ENCODE data around the gene SLC2A10.

SLC2A10 gene

DNA sequence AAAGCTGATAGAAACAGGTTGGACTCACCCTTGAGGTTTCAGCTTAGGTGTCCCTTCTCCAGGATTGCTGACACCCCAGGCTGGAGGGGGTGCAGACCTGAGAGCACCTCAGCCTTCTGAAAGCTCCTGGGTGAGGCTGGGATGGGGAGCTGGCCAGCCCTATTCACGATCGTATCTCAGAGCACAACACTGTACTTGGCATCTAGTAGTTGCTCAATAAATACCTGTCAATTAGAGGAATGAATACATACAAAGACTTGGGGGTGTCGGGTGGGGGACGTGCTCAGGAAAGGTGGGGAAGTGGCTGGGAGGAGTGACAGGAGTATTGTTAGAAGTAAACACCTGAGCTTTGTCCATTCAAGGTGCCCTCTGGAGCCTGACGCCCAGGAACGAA is 61.7 kb downstream of the SLC2A10 start:
- no peak overlapping the region for H3K9ac ChIP-seq (ENCODE audit: low read depth, low read length)
- no peaks in the 10 kb centered on the region for H3K9me3 ChIP-seq (ENCODE audit: control insufficient read depth, insufficient read depth, low read length)
- H3K4me1 ChIP-seq (ENCODE audit: insufficient read depth, low read length), result no peaks in the 10 kb centered on the region
- H3K36me3 ChIP-seq (ENCODE audit: insufficient read depth, low read length), result no peaks in the 10 kb centered on the region

DNA sequence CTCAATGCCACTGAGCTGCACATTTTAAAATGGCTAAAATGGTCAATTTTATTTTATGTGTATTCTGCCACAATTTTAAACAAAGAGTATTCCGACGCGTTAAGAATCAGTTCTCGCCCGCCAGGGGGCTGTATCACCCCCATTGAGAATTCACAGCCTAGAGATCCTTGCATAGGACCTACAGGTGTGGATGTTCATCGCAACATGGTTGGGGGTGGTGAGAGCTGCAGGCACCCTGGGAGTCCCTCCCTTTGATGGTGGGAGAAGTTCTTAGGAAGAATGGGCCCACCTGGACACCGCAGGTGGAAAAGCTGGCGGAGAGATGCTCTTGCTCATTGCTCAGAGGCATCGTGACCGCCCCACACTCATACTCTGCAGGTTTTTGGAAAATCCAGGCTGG is 63.5 kb downstream of the SLC2A10 start:
- no peaks in the 10 kb centered on the region for H3K4me1 ChIP-seq (ENCODE audit: insufficient read depth, low read length)
- no peak overlapping the region for H3K9ac ChIP-seq (ENCODE audit: low read depth, low read length)
- H3K36me3 ChIP-seq (ENCODE audit: insufficient read depth, low read length), result no peaks in the 10 kb centered on the region
- H3K9me3 ChIP-seq (ENCODE audit: control insufficient read depth, insufficient read depth, low read length), result no peaks in the 10 kb centered on the region

DNA sequence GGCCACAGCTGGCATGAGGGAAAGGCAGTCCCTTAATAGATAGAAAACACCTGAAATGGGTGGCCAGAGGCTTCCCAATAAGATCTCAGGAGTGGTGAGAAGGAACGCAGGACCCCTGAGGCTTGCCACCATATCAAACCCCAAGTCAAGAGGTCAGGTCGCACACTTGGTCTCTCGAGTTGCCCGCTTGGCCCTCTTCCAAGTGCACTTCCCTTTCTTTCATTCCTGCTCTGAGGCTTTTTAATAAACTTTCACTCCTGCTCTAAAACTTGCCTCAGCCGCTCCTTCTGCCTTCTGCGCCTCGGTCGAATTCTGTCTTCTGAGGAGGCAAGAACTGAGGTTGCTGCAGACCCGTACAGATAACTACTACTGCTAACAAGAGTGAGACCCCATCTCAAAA is 64.2 kb downstream of the SLC2A10 start:
- Histone ChIP-seq H3K9ac (ENCODE audit: low read depth, low read length) (no peak overlapping the region), H3K4me1 (ENCODE audit: insufficient read depth, low read length) (no peaks in the 10 kb centered on the region)

DNA sequence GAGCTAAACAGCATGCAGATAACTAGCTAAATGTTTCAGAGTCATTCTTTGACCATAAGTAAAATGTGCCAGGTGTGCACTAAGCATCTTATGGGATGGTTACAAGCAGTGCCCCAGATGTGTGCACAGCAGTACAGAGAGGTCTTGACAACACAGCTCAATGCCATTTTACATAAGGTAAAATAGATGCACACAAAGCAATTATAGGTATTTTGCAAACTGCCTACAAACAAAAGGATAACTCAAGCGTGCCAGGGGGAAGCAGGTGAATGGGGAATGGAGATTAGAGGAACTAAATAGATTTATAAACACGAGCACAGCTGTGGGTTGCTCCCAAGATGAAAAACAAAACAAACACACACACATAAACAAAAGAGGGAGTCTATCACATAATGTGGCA is 64.8 kb downstream of the SLC2A10 start:
- H3K9me3 ChIP-seq (ENCODE audit: control insufficient read depth, insufficient read depth, low read length), result no peaks in the 10 kb centered on the region

More for the DNA sequence above, 64.2 kb downstream of the SLC2A10 start:
- Histone ChIP-seq H3K36me3 (ENCODE audit: insufficient read depth, low read length) (no peaks in the 10 kb centered on the region), H3K9me3 (ENCODE audit: control insufficient read depth, insufficient read depth, low read length) (no peaks in the 10 kb centered on the region)

DNA sequence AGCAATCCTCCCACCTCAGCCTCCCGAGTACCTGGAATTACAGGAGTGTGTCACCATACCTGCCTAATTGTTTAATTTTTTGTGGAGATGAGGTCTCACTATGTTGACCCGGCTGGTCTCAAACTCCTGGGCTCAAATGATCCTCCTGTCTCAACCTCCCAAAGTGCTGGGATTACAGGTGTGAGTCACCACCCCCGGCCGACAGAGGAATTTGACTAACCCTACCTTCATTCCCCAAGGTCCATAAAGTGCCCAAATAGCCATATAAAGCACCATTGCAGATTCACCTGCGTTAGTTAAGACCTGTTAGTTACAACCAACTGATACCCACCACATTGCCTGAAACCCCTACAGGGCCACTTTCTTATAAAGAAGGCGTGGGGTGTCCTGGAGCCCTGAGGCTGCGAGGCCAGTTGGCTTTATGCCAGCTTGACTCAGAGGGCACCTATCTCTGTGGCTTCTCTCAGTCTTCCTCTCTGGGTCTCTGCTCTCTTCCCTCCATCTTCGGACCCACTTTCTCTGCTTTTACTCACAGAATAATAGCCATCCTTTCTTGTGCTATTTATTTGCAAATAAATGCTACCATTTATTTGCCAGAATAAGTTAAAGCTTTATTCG is 65.6 kb downstream of the SLC2A10 start:
- Histone ChIP-seq H3K9me3 (ENCODE audit: control insufficient read depth, insufficient read depth, low read length) (no peaks in the 10 kb centered on the region), H3K9ac (ENCODE audit: low read depth, low read length) (no peak overlapping the region), H3K4me1 (ENCODE audit: insufficient read depth, low read length) (no peaks in the 10 kb centered on the region), H3K36me3 (ENCODE audit: insufficient read depth, low read length) (no peaks in the 10 kb centered on the region)

More for the DNA sequence above, 64.8 kb downstream of the SLC2A10 start:
- no peaks in the 10 kb centered on the region for H3K4me1 ChIP-seq (ENCODE audit: insufficient read depth, low read length)
- no peaks in the 10 kb centered on the region for H3K36me3 ChIP-seq (ENCODE audit: insufficient read depth, low read length)
- no peak overlapping the region for H3K9ac ChIP-seq (ENCODE audit: low read depth, low read length)

DNA sequence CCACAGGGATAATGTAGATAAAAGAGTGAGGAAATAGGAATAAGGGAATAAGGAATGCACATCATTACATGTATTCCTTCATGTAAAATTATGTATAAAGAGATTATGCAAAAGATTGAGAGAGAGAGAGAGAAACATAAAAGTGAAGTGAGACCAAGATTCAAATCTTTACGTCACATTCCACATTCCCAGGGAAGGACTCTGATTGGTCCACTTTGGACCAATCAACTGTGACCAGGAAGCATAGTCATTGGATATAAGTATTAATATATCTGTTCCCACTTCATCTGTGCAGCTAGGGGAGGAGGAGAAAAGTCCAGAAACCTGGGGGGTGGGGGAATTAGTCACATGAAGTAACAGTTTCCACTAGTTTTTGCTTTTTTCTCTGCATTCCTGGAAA is 66.4 kb downstream of the SLC2A10 start:
- Histone ChIP-seq H3K4me1 (ENCODE audit: insufficient read depth, low read length) (no peaks in the 10 kb centered on the region), H3K9ac (ENCODE audit: low read depth, low read length) (no peak overlapping the region), H3K9me3 (ENCODE audit: control insufficient read depth, insufficient read depth, low read length) (no peaks in the 10 kb centered on the region), H3K36me3 (ENCODE audit: insufficient read depth, low read length) (no peaks in the 10 kb centered on the region)

DNA sequence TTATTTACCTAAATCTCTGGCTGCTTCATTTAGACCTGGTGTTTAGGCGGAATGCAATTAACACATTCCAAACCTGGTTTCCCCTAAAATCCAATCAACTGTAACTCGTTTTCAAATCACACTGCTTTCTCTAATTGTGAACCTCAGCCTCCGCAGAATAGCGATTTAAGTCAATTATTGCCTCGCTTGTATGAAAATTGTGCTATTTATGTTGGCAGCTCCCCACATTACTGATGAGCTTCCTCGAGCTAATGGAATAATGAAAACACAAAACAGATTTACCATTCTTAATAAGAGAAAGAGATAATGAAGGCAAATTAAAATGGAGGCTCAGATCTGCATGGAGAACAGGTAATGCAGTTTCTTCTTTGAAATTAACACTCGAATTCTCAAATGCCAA is 67.9 kb downstream of the SLC2A10 start:
- H3K4me1 ChIP-seq (ENCODE audit: insufficient read depth, low read length), result no peaks in the 10 kb centered on the region
- H3K9me3 ChIP-seq (ENCODE audit: control insufficient read depth, insufficient read depth, low read length), result no peaks in the 10 kb centered on the region
- no peaks in the 10 kb centered on the region for H3K36me3 ChIP-seq (ENCODE audit: insufficient read depth, low read length)
- H3K9ac ChIP-seq (ENCODE audit: low read depth, low read length), result no peak overlapping the region

DNA sequence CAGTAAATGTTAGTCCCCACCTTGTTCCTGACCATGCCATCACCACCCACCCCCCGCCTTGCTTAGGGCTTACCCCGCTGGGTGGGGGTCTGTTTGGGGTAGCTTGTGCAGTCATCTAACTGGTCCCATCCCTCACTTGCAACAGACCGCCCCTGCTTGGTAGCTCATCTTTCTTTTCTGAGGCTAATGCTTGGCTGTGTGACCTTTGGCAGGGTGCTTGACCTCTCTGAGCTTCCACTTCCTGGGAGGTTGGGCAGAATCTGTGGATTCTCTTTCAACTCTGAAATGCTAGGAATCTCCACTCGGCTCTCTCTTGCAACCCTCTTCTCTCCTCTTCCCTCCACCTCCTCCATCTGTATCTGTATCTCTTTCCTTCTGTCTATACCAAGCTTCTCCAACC is 70.4 kb downstream of the SLC2A10 start:
- H3K9me3 ChIP-seq (ENCODE audit: control insufficient read depth, insufficient read depth, low read length), result no peaks in the 10 kb centered on the region
- no peaks in the 10 kb centered on the region for H3K36me3 ChIP-seq (ENCODE audit: insufficient read depth, low read length)
- no peak overlapping the region for H3K9ac ChIP-seq (ENCODE audit: low read depth, low read length)
- H3K4me1 ChIP-seq (ENCODE audit: insufficient read depth, low read length), result no peaks in the 10 kb centered on the region

DNA sequence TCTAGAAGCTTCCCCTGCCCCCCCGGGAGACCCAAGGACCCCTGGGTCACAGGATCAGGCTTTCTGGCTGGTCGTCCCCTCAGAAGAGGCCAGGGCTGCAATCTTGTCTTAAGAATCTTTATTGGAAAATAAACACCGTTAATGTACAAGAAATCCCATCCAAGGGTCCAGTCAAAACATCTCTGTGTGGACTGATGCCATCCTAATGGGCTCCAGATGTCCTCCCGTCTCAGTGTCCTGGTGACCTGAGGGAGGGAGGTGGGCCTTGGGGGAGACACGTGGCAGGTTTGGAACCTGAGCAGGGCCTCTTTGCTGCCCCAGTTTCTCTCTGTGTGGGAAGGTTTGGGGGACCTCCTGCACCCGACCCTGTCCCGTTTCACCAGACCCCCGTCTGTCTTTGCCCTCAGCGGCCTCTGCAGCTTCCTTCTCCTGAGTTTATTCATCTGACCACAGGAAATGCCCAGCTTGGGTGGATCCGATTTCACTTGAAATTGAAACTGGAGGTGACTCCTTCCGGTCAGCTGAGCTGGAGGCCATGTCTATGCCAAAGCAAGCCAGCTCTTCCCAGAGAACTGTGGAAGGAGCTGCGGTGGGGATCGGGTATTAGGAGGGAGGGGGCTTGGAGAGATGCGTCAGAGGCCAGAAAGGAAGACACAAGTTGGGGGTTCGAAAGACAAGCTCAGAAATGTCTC is 75.1 kb downstream of the SLC2A10 start:
- H3K9ac ChIP-seq (ENCODE audit: low read depth, low read length), result no peak overlapping the region
- H3K9me3 ChIP-seq (ENCODE audit: control insufficient read depth, insufficient read depth, low read length), result no peaks in the 10 kb centered on the region
- H3K4me1 ChIP-seq (ENCODE audit: insufficient read depth, low read length), result no peaks in the 10 kb centered on the region
- H3K36me3 ChIP-seq (ENCODE audit: insufficient read depth, low read length), result no peaks in the 10 kb centered on the region
